Adrenal gland (tissue), 12 donors: Measurements from ENCODE around the gene ENTPD5. TPM values are rescaled to one million over a fixed set of nuclear protein-coding genes. Genes with fewer than 3 reads are reported as not detected.

Experiments
- DNase-seq, 7 donors: peaks; one replicate each; pipeline ENCODE4 v3.0.0-alpha.2; 2019 to 2020
- H3K27ac ChIP-seq, 5 donors: fragments of 200-600 bp; sonication (generic) in 4 of 5; 1 replicate in 3 of 5; 2 replicates in 2 of 5; pipeline versions ENCODE4 v1.5.1 to v1.8.0; 2016 to 2020; ENCODE audit warnings: mild to moderate bottlenecking in 1 of 5
- H3K27me3 ChIP-seq: fragments of 200-600 bp; 2 replicates; pipeline ENCODE4 v1.8.0; 2021
- H3K36me3 ChIP-seq, 2 donors: fragments of 200-600 bp; replicated peaks in 1 of 2; 1 replicate in 1 of 2; 2 replicates in 1 of 2; pipeline versions ENCODE4 v1.5.1 to v1.8.0; 2018 to 2022
- H3K4me1 ChIP-seq, 2 donors: fragments of 200-600 bp; replicated peaks in 1 of 2; 1 replicate in 1 of 2; 2 replicates in 1 of 2; pipeline versions ENCODE4 v1.5.1 to v1.8.0; 2018 to 2021
- H3K4me3 ChIP-seq, 4 donors: fragments of 200-600 bp; sonication (generic) in 3 of 4; one replicate each; pipeline ENCODE4 v1.5.1; 2016 to 2018
- H3K9me3 ChIP-seq, 3 donors: fragments of 200-600 bp; sonication (generic) in 1 of 3; replicated peaks in 1 of 3; 1 replicate in 2 of 3; 2 replicates in 1 of 3; pipeline versions ENCODE4 v1.5.1 to v1.8.0; 2016 to 2021
- POLR2A ChIP-seq, 2 donors: fragments of 450-650 bp; IDR thresholded peaks; one replicate each; pipeline ENCODE4 v1.6.1; 2017; ENCODE audit warnings: antibody characterized with exemption in 2 of 2, mild to moderate bottlenecking in 2 of 2, moderate library complexity in 1 of 2
- WGBS, 4 donors: extraction: QIAGEN DNeasy Blood & Tissue Kit in 2 of 4; methylation state at CpG; one replicate each; pipeline versions ENCODE4 v1.1.5 to v1.1.7; 2013 to 2017; 5-methylcytosine and 5-hydroxymethylcytosine counted together
- intact Hi-C, 2 donors: fragments of 100-400 bp; cut with DNase I; formaldehyde crosslinking; loops; one replicate each; pipeline versions ENCODE4 v1.14.1 to v1.15.0; 2022 to 2023
- polyA plus RNA-seq, 3 donors: library from polyadenylated mRNA; stranded (reverse); fragments of 200-250 nt in 2 of 3; fragments of 350-450 nt in 1 of 3; fragmentation: Illumina TruSeq in 1 of 3; extraction: RNeasy Lipid Tissue Mini Kit (QIAGEN cat#74804) in 1 of 3; gene quantifications; one replicate each; pipeline ENCODE4 v1.2.3, GENCODE V29; 2013 to 2014
- total RNA-seq, 9 donors: library from RNA; depleted of rRNA in 4 of 9; stranded (reverse); fragments of >200 nt in 4 of 9; fragments of 120-200 nt in 1 of 9; fragmentation: NEBNext Ultra II Directional in 1 of 9; extraction: Animal tissue kit (Norgen Biotek cat#: 25700) in 1 of 9; gene quantifications; one replicate each; pipeline versions ENCODE4 v1.1.0 to v1.2.4, GENCODE V29; 2013 to 2023
- TF ChIP-seq, protein P1 (sequence below), 6 experiments: fragments of 450-650 bp in 4 of 6; fragments of 200-600 bp in 2 of 6; sonication (generic) in 1 of 6; IDR thresholded peaks; 1 replicate in 5 of 6; 2 replicates in 1 of 6; pipeline versions ENCODE4 v1.5.1 to v1.8.0; 2016 to 2021; ENCODE audit warnings: antibody characterized with exemption in 6 of 6, mild to moderate bottlenecking in 2 of 6, moderate library complexity in 1 of 6
- donor health status: healthy with polysubstance abuse.
- donor health status: Bipolar disorder and iron deficiency.
- donor health status: DM: yes; HTN: yes; CAD: no.
- donor health status: DM: no; HTN: no; CAD: no.
- donor health status: DM: no; HTN: no; CAD: no.
- donor health status: DM: yes; HTN: yes; CAD: no.

Gene ENTPD5
- total and polyA plus RNA-seq, 12 donors, result 6.5 to 18.5 (median 13.5) TPM

DNA sequence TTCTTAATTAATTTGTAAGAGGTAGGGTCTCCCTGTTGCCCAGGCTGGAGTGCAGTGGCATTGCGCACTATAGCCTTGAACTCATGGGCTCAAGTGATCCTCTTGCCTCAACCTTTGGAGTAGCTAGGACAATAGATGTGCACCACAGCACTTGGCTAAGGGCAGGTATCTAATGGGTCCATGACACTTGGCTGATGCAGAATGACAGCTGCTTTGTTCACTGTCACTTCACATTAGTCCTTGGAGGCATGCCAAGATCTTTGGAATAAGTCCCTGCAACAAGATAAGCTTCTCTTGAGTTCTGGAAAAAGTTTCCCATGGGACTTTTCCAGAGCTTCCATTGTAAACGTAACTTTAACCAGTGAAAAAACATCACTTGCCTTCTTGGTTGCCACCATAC lies 45.6 kb downstream of the ENTPD5 start:
- WGBS, 4 donors, result 62 to 79% (median 67%) methylated on average over 2 of the region's 2 CpGs
- H3K4me3 ChIP-seq, result no peak overlapping the region
- peaks cover 0 to 17% of the 10 kb centered on the region in 2 donors for H3K36me3 ChIP-seq
- H3K27ac ChIP-seq, result no peak overlapping the region
- TF ChIP-seq POLR2A (IDR thresholded peaks at IDR 0.05), result no peak
- TF ChIP-seq, protein P1, sequence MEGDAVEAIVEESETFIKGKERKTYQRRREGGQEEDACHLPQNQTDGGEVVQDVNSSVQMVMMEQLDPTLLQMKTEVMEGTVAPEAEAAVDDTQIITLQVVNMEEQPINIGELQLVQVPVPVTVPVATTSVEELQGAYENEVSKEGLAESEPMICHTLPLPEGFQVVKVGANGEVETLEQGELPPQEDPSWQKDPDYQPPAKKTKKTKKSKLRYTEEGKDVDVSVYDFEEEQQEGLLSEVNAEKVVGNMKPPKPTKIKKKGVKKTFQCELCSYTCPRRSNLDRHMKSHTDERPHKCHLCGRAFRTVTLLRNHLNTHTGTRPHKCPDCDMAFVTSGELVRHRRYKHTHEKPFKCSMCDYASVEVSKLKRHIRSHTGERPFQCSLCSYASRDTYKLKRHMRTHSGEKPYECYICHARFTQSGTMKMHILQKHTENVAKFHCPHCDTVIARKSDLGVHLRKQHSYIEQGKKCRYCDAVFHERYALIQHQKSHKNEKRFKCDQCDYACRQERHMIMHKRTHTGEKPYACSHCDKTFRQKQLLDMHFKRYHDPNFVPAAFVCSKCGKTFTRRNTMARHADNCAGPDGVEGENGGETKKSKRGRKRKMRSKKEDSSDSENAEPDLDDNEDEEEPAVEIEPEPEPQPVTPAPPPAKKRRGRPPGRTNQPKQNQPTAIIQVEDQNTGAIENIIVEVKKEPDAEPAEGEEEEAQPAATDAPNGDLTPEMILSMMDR (IDR thresholded peaks at IDR 0.05), result no peak
- H3K4me1 ChIP-seq, result no peaks in the 10 kb centered on the region
- no peak for DNase-seq
- H3K27me3 ChIP-seq, result no peaks in the 10 kb centered on the region
- no peaks in the 10 kb centered on the region for H3K9me3 ChIP-seq
- intact Hi-C loops, result no loop called here

DNA sequence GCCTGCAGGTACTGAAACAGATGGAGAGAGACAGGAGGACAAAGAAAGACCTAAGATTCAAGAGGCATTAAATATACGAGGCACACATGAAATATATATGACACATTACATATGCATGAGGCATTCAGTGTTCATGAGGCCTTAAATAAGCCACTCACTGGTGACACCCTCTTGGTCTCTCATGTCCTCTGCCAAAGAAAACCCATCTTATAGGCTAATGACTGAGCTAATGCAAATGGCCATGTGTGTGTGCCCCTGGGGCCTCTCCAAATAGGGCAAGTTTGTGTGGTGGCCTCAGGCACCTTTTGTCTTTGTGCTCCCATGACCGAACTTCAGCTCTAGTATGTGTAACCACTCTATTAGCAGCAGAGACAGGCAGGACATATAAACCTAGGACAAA lies 50.2 kb downstream of the ENTPD5 start:
- WGBS, 4 donors, result 92 to 100% (median 95%) methylated on average over 2 of the region's 2 CpGs
- peaks cover 0 to 21% of the 10 kb centered on the region in 2 donors for H3K36me3 ChIP-seq
- intact Hi-C loops, result no loop called here
- no peaks in the 10 kb centered on the region for H3K27me3 ChIP-seq
- no peak overlapping the region for H3K27ac ChIP-seq
- H3K9me3 ChIP-seq, result no peaks in the 10 kb centered on the region
- TF ChIP-seq, protein P1 (IDR thresholded peaks at IDR 0.05), result no peak
- no peak for TF ChIP-seq POLR2A (IDR thresholded peaks at IDR 0.05)
- DNase-seq, result no peak
- no peaks in the 10 kb centered on the region for H3K4me1 ChIP-seq
- H3K4me3 ChIP-seq, result no peak overlapping the region

DNA sequence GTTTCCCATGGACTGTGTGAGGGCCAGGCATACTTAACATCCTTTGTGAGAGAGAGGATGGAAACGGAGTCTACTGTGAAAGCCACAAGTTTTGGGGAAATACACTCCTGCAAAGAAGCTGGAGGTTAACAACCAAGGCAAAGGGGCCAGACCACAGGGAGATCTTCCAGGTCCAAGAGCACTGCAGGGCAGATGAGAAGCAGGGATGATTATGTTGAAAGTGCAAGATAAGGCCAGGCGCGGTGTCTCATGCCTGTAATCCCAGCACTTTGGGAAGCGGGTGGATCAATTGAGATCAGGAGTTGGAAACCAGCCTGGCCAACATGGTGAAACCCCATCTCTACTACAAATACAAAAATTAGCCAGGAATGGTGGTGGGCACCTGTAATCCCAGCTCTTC lies 53.9 kb downstream of the ENTPD5 start:
- H3K4me3 ChIP-seq, result no peak overlapping the region
- intact Hi-C loops, result no loop called here
- no peak for DNase-seq
- no peaks in the 10 kb centered on the region for H3K4me1 ChIP-seq
- TF ChIP-seq, protein P1 (IDR thresholded peaks at IDR 0.05), result no peak
- no peak for TF ChIP-seq POLR2A (IDR thresholded peaks at IDR 0.05)
- no peaks in the 10 kb centered on the region for H3K27me3 ChIP-seq
- H3K36me3 ChIP-seq, result peaks cover 0 to 58% of the 10 kb centered on the region in 2 donors
- no peak overlapping the region for H3K27ac ChIP-seq
- no peaks in the 10 kb centered on the region for H3K9me3 ChIP-seq
- WGBS, 4 donors, result 82 to 100% (median 97%) methylated on average over 4 of the region's 4 CpGs

DNA sequence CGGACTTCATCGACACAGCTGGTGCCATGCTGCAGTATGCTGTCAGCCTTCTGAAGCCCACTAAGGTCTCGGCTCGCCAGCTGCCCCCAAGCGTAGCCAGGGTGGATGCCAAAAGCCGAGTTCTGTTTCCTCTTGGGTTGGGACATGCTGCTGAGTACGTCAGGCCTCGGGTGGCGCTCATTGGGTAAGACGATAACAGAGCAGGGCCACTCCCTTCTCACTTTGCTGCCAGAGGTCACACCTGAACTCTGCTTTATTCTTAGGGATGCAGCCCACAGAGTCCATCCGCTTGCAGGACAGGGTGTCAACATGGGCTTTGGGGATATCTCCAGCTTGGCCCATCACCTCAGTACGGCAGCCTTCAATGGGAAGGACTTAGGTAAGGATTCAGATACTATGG lies 57.9 kb downstream of the ENTPD5 start:
- H3K9me3 ChIP-seq, result no peaks in the 10 kb centered on the region
- H3K4me1 ChIP-seq, result no peaks in the 10 kb centered on the region
- no peaks in the 10 kb centered on the region for H3K27me3 ChIP-seq
- peaks cover 0 to 84% of the 10 kb centered on the region in 2 donors for H3K36me3 ChIP-seq
- intact Hi-C loops, result no loop called here
- no peak overlapping the region for H3K4me3 ChIP-seq
- WGBS, 4 donors, result 91 to 95% (median 94%) methylated on average over 11 to 12 of the region's 12 CpGs
- DNase-seq, result no peak
- TF ChIP-seq, protein P1 (IDR thresholded peaks at IDR 0.05), result no peak
- TF ChIP-seq POLR2A (IDR thresholded peaks at IDR 0.05), result no peak
- H3K27ac ChIP-seq, result no peak overlapping the region
